ENCODE results near the gene FUOM. TPM values are rescaled to one million over a fixed set of nuclear protein-coding genes. Genes with fewer than 3 reads are reported as not detected.
A peak's percentile ranks its signal among the peaks of the same experiment; 100 is the strongest.

FUOM gene
- total and polyA plus RNA-seq, 9 of the 15 experiments (the other 6 are each of a cell fraction or from before 2014, with no cell fraction given): 1.8 to 96.1 (median 27.0) TPM

DNA sequence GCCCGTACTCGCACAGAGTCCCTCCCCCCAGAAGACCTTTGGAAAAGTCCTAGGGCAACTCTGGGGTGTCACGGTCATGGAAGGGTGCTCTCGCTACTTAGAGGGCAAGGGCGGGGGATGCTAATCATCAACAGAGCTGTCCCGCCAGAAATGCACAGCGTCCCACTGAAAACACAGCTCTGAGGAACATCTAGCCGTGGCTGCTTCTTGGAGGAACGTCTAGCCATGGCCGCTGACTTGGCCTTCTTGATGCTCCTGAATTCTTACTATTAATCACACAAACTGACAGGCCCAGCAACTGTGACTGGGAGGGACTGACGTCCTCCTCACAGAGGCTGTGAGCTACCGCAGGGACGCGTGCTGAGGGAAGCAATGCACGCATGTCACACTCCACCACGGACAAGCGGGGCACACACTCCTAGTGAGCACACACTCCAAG lies 50.9 kb downstream of the FUOM start:
- FAIRE-seq: peak; percentile 61
- Histone ChIP-seq H3K4me2 (ENCODE audit: insufficient read depth, low read length) (peak overlapping the region; percentile 92), H3K36me3 (ENCODE audit: control insufficient read depth, insufficient read depth, low read length) (peaks cover 35% of the 10 kb centered on the region; the same call in 2 of the 3 replicates), H3K27me3 (ENCODE audit: control insufficient read depth in 2 of 2, insufficient read depth in 2 of 2, low read length in 2 of 2) (no peaks in the 10 kb centered on the region), H3K27ac (ENCODE audit: extremely low read depth, low read depth, low read length) (peak overlapping the region; percentile 85), H3K79me2 (ENCODE audit: control insufficient read depth, insufficient read depth, low read length) (peaks cover 68% of the 10 kb centered on the region), H3K4me3 (peak overlapping the region; percentile 67; the same call in 1 of the 2 replicates), H3K9ac (ENCODE audit: insufficient read depth in 1 of 2, low read depth in 2 of 2, low read length in 2 of 2) (peak overlapping the region; percentile 75 to 89), H2AFZ (ENCODE audit: low read depth, low read length) (peak overlapping the region; percentile 19; the same call in 1 of the 2 replicates), H3K9me3 (replicated peaks; ENCODE audit: control insufficient read depth, insufficient read depth, low read depth, low read length) (no peaks in the 10 kb centered on the region), H4K20me1 (replicated peaks; ENCODE audit: control insufficient read depth, insufficient read depth, low read length) (no peaks in the 10 kb centered on the region; the same call in 1 of the 2 replicates), H3K4me1 (replicated peaks in 1 of 2; ENCODE audit: control insufficient read depth in 2 of 2, insufficient read depth in 2 of 2, low read length in 2 of 2) (peaks cover 21 to 47% of the 10 kb centered on the region in 2 experiments), H3K9me1 (ENCODE audit: control insufficient read depth, insufficient read depth, low read length) (no peaks in the 10 kb centered on the region)
- ATAC-seq: peak; percentile 40
- DNase-seq (ENCODE audit: extremely low read depth in 1 of 4, low spot score in 3 of 4): peak in 2 of 4 experiments; percentile 23 to 71
- CTCF ChIA-PET (ENCODE audit: low intra/inter-chr PET ratio): no interaction called here
- intact Hi-C loops (cut with micrococcal nuclease) (no loop called here), in situ Hi-C loops (cut with MboI) (loop anchor here (5.0 kb wide), 2 partner anchors 60 to 165 kb away; no protein-coding TSS in a partner anchor)
- WGBS (ENCODE audit: insufficient coverage, low coverage, missing lambda C conversion rate): 14% methylated on average over 17 of the region's 17 CpGs
- no TSS peak for BruUV-seq (replicated peaks)
- POLR2A ChIA-PET: interaction anchor here (0.7 to 1.4 kb wide), 5 partner anchors 8 to 139 kb away, joined by 3 to 4 read pairs (median 3); no protein-coding TSS in a partner anchor
- TF ChIP-seq, protein P1, sequence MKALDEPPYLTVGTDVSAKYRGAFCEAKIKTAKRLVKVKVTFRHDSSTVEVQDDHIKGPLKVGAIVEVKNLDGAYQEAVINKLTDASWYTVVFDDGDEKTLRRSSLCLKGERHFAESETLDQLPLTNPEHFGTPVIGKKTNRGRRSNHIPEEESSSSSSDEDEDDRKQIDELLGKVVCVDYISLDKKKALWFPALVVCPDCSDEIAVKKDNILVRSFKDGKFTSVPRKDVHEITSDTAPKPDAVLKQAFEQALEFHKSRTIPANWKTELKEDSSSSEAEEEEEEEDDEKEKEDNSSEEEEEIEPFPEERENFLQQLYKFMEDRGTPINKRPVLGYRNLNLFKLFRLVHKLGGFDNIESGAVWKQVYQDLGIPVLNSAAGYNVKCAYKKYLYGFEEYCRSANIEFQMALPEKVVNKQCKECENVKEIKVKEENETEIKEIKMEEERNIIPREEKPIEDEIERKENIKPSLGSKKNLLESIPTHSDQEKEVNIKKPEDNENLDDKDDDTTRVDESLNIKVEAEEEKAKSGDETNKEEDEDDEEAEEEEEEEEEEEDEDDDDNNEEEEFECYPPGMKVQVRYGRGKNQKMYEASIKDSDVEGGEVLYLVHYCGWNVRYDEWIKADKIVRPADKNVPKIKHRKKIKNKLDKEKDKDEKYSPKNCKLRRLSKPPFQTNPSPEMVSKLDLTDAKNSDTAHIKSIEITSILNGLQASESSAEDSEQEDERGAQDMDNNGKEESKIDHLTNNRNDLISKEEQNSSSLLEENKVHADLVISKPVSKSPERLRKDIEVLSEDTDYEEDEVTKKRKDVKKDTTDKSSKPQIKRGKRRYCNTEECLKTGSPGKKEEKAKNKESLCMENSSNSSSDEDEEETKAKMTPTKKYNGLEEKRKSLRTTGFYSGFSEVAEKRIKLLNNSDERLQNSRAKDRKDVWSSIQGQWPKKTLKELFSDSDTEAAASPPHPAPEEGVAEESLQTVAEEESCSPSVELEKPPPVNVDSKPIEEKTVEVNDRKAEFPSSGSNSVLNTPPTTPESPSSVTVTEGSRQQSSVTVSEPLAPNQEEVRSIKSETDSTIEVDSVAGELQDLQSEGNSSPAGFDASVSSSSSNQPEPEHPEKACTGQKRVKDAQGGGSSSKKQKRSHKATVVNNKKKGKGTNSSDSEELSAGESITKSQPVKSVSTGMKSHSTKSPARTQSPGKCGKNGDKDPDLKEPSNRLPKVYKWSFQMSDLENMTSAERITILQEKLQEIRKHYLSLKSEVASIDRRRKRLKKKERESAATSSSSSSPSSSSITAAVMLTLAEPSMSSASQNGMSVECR (CRISPR knock-in tag; IDR thresholded peaks at IDR 0.05): no peak
- peak; percentile 53; the same call in 1 of the 2 replicates for TF ChIP-seq BHLHE40 (IDR thresholded peaks at IDR 0.05; ENCODE audit: low read length)
- TF ChIP-seq, protein P2, sequence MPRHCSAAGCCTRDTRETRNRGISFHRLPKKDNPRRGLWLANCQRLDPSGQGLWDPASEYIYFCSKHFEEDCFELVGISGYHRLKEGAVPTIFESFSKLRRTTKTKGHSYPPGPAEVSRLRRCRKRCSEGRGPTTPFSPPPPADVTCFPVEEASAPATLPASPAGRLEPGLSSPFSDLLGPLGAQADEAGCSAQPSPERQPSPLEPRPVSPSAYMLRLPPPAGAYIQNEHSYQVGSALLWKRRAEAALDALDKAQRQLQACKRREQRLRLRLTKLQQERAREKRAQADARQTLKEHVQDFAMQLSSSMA (CRISPR knock-in tag; IDR thresholded peaks at IDR 0.05): no peak
- TF ChIP-seq, protein P3, sequence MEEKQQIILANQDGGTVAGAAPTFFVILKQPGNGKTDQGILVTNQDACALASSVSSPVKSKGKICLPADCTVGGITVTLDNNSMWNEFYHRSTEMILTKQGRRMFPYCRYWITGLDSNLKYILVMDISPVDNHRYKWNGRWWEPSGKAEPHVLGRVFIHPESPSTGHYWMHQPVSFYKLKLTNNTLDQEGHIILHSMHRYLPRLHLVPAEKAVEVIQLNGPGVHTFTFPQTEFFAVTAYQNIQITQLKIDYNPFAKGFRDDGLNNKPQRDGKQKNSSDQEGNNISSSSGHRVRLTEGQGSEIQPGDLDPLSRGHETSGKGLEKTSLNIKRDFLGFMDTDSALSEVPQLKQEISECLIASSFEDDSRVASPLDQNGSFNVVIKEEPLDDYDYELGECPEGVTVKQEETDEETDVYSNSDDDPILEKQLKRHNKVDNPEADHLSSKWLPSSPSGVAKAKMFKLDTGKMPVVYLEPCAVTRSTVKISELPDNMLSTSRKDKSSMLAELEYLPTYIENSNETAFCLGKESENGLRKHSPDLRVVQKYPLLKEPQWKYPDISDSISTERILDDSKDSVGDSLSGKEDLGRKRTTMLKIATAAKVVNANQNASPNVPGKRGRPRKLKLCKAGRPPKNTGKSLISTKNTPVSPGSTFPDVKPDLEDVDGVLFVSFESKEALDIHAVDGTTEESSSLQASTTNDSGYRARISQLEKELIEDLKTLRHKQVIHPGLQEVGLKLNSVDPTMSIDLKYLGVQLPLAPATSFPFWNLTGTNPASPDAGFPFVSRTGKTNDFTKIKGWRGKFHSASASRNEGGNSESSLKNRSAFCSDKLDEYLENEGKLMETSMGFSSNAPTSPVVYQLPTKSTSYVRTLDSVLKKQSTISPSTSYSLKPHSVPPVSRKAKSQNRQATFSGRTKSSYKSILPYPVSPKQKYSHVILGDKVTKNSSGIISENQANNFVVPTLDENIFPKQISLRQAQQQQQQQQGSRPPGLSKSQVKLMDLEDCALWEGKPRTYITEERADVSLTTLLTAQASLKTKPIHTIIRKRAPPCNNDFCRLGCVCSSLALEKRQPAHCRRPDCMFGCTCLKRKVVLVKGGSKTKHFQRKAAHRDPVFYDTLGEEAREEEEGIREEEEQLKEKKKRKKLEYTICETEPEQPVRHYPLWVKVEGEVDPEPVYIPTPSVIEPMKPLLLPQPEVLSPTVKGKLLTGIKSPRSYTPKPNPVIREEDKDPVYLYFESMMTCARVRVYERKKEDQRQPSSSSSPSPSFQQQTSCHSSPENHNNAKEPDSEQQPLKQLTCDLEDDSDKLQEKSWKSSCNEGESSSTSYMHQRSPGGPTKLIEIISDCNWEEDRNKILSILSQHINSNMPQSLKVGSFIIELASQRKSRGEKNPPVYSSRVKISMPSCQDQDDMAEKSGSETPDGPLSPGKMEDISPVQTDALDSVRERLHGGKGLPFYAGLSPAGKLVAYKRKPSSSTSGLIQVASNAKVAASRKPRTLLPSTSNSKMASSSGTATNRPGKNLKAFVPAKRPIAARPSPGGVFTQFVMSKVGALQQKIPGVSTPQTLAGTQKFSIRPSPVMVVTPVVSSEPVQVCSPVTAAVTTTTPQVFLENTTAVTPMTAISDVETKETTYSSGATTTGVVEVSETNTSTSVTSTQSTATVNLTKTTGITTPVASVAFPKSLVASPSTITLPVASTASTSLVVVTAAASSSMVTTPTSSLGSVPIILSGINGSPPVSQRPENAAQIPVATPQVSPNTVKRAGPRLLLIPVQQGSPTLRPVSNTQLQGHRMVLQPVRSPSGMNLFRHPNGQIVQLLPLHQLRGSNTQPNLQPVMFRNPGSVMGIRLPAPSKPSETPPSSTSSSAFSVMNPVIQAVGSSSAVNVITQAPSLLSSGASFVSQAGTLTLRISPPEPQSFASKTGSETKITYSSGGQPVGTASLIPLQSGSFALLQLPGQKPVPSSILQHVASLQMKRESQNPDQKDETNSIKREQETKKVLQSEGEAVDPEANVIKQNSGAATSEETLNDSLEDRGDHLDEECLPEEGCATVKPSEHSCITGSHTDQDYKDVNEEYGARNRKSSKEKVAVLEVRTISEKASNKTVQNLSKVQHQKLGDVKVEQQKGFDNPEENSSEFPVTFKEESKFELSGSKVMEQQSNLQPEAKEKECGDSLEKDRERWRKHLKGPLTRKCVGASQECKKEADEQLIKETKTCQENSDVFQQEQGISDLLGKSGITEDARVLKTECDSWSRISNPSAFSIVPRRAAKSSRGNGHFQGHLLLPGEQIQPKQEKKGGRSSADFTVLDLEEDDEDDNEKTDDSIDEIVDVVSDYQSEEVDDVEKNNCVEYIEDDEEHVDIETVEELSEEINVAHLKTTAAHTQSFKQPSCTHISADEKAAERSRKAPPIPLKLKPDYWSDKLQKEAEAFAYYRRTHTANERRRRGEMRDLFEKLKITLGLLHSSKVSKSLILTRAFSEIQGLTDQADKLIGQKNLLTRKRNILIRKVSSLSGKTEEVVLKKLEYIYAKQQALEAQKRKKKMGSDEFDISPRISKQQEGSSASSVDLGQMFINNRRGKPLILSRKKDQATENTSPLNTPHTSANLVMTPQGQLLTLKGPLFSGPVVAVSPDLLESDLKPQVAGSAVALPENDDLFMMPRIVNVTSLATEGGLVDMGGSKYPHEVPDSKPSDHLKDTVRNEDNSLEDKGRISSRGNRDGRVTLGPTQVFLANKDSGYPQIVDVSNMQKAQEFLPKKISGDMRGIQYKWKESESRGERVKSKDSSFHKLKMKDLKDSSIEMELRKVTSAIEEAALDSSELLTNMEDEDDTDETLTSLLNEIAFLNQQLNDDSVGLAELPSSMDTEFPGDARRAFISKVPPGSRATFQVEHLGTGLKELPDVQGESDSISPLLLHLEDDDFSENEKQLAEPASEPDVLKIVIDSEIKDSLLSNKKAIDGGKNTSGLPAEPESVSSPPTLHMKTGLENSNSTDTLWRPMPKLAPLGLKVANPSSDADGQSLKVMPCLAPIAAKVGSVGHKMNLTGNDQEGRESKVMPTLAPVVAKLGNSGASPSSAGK (IDR thresholded peaks at IDR 0.05): peak; percentile 79

Measured in K562 (cell line).